CD4-positive, alpha-beta T cell (primary cell): ENCODE data around the gene THEMIS. TPM values are rescaled to one million over a fixed set of nuclear protein-coding genes. Genes with fewer than 3 reads are reported as not detected.

ENCODE experiments used
- ATAC-seq: fragments of 200-7000 bp; cut with Tn5 transposase; one replicate; pipeline ENCODE4 v1.10.0; 2022; ENCODE audit warnings: mild to moderate bottlenecking; ENCODE audit not compliant: poor library complexity
- CTCF ChIA-PET: fragments of 350-600 bp; sonication (Branson Sonifier 250); formaldehyde crosslinking; loops from one replicate; lab custom pipeline; 2021; ENCODE audit warnings: antibody characterized with exemption, inconsistent platforms; lab: Charles Lee
- POLR2A ChIA-PET: fragments of 350-600 bp; sonication (Branson Sonifier 250); formaldehyde crosslinking; loops from one replicate; lab custom pipeline; 2021; ENCODE audit warnings: antibody characterized with exemption, inconsistent platforms; lab: Charles Lee
- DNase-seq, 14 experiments: peaks; one replicate each; pipeline ENCODE4 v3.0.0-alpha.2; 2013 to 2020; ENCODE audit warnings: mixed read lengths in 2 of 14
- H3K27ac ChIP-seq, 2 donors: one replicate each; pipeline versions ENCODE4 v1.5.1 to v1.7.0; 2013; ENCODE audit warnings: low read length in 2 of 2, low read depth in 1 of 2, mild to moderate bottlenecking in 1 of 2
- H3K27me3 ChIP-seq, 2 experiments: 1 replicate in 1 of 2; 2 replicates in 1 of 2; pipeline versions ENCODE4 v1.6.1 to v1.7.0; 2013; ENCODE audit warnings: low read length in 2 of 2, control low read depth in 1 of 2, mild to moderate bottlenecking in 1 of 2, moderate library complexity in 1 of 2; ENCODE audit not compliant: insufficient read depth in 2 of 2, control insufficient read depth in 1 of 2
- H3K36me3 ChIP-seq: one replicate; pipeline ENCODE4 v1.6.1; 2013; ENCODE audit warnings: low read length, control low read depth; ENCODE audit not compliant: insufficient read depth
- H3K4me1 ChIP-seq: one replicate; pipeline ENCODE4 v1.6.1; 2013; ENCODE audit warnings: low read length, control low read depth; ENCODE audit not compliant: insufficient read depth
- H3K4me3 ChIP-seq: one replicate; pipeline ENCODE4 v1.5.1; 2013; ENCODE audit warnings: mild to moderate bottlenecking, low read length, moderate library complexity
- H3K9me3 ChIP-seq, 2 experiments: 1 replicate in 1 of 2; 2 replicates in 1 of 2; pipeline versions ENCODE4 v1.6.1 to v1.7.0; 2013; ENCODE audit warnings: low read length in 2 of 2, mild to moderate bottlenecking in 2 of 2, control low read depth in 1 of 2, moderate library complexity in 1 of 2; ENCODE audit not compliant: control insufficient read depth in 1 of 2, insufficient read depth in 1 of 2
- H3K27ac Mint-ChIP-seq: one replicate; pipeline ENCODE4 v1.8.0; 2020; ENCODE audit warnings: mixed read lengths
- H3K27me3 Mint-ChIP-seq: one replicate; pipeline ENCODE4 v1.8.0; 2021; ENCODE audit warnings: mixed read lengths
- H3K36me3 Mint-ChIP-seq: one replicate; pipeline ENCODE4 v1.8.0; 2021; ENCODE audit warnings: low read depth, mixed read lengths
- H3K4me1 Mint-ChIP-seq: one replicate; pipeline ENCODE4 v1.8.0; 2021; ENCODE audit warnings: low read depth, mixed read lengths
- H3K4me3 Mint-ChIP-seq: one replicate; pipeline ENCODE4 v1.8.0; 2020; ENCODE audit warnings: mild to moderate bottlenecking, mixed read lengths
- H3K9me3 Mint-ChIP-seq: one replicate; pipeline ENCODE4 v1.8.0; 2020; ENCODE audit warnings: mixed read lengths
- intact Hi-C, 2 experiments: fragments of 100-400 bp; cut with DNase I in 1 of 2; cut with micrococcal nuclease in 1 of 2; formaldehyde crosslinking; loops; one replicate each; pipeline versions ENCODE4 v1.15.1 to v1.9.0; 2023 to 2025; cut with DNase I, micrococcal nuclease
- total RNA-seq, 174 experiments: library from RNA in 2 of 174; stranded (reverse) in 2 of 174; gene quantifications; one replicate each; pipeline ENCODE4 v1.2.3 and lab custom pipeline; 2021 to 2026
- TF ChIP-seq, protein P1 (sequence below): fragments of 200-600 bp; IDR thresholded peaks from one replicate; pipeline ENCODE4 v1.8.0; 2022; ENCODE audit warnings: antibody characterized with exemption, mild to moderate bottlenecking

THEMIS gene
- total RNA-seq, 2 experiments from 2014 or later, result 25.0 to 25.3 TPM

DNA sequence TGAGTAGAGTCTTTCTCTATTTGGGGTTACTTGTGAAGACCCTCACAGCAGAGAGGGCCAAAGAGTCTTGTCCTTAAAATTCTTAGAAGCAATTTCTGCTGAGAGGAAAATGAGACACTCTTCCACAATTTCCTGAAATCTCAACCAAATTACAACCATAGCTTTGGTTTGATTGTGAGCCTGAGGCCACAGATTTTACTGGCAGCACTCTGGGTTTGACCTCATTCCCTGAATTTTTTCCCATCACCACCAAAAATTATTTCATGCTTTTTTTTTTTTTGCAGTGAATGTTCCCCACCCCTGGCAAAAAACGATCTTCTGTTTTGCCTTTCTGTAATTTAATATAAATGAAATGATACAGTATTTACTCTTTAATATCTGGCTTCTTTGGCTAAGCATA, 125.5 kb downstream of the THEMIS start:
- no peaks in the 10 kb centered on the region for H3K27me3 ChIP-seq
- Mint-ChIP-seq H3K4me1 (peaks cover 55% of the 10 kb centered on the region), H3K4me3 (no peak overlapping the region), H3K36me3 (peaks cover 47% of the 10 kb centered on the region), H3K9me3 (peaks cover 5% of the 10 kb centered on the region), H3K27me3 (no peaks in the 10 kb centered on the region), H3K27ac (peak overlapping the region; percentile 10)
- TF ChIP-seq, protein P1, sequence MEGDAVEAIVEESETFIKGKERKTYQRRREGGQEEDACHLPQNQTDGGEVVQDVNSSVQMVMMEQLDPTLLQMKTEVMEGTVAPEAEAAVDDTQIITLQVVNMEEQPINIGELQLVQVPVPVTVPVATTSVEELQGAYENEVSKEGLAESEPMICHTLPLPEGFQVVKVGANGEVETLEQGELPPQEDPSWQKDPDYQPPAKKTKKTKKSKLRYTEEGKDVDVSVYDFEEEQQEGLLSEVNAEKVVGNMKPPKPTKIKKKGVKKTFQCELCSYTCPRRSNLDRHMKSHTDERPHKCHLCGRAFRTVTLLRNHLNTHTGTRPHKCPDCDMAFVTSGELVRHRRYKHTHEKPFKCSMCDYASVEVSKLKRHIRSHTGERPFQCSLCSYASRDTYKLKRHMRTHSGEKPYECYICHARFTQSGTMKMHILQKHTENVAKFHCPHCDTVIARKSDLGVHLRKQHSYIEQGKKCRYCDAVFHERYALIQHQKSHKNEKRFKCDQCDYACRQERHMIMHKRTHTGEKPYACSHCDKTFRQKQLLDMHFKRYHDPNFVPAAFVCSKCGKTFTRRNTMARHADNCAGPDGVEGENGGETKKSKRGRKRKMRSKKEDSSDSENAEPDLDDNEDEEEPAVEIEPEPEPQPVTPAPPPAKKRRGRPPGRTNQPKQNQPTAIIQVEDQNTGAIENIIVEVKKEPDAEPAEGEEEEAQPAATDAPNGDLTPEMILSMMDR, result no peak
- H3K4me1 ChIP-seq, result peaks cover 6% of the 10 kb centered on the region
- ChIA-PET POLR2A (no interaction called here), CTCF (interaction anchor here (0.6 to 1.3 kb wide), 2 partner anchors 71 to 195 kb away, joined by 3 read pairs; no protein-coding TSS in a partner anchor)
- peaks cover 5% of the 10 kb centered on the region for H3K36me3 ChIP-seq
- no peak overlapping the region for H3K4me3 ChIP-seq
- no peak overlapping the region for H3K27ac ChIP-seq
- DNase-seq (no peak), ATAC-seq (no peak)
- intact Hi-C loops, result no loop called here
- peaks cover 0 to 6% of the 10 kb centered on the region in 2 experiments for H3K9me3 ChIP-seq

DNA sequence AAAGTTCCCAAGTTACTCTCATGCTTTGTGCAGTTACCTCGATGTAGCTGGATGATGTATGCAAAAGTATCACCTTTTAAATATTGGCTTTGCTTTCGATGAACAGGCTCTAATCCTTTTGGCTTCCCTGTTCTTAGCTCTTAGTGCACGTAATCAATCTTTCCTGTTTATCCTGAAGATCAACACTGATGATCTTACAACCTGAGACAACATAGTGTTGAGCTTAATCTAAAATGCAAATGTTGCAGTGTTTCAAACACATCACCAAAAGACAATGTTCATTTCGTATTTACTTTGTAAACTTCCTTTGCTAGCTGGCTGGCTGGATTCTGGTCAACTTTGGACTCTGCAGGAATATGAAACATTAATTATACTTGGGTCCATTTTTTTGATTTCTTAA, 132.1 kb downstream of the THEMIS start:
- ChIA-PET CTCF (no interaction called here), POLR2A (no interaction called here)
- H3K9me3 Mint-ChIP-seq, result peaks cover 5% of the 10 kb centered on the region
- Histone ChIP-seq H3K9me3 (no peaks in the 10 kb centered on the region), H3K36me3 (no peaks in the 10 kb centered on the region), H3K27ac (no peak overlapping the region), H3K27me3 (no peaks in the 10 kb centered on the region), H3K4me3 (no peak overlapping the region), H3K4me1 (no peaks in the 10 kb centered on the region)
- H3K36me3 Mint-ChIP-seq, result peaks cover 52% of the 10 kb centered on the region
- ATAC-seq (no peak), DNase-seq (no peak)
- intact Hi-C loops, result no loop called here
- H3K4me1 Mint-ChIP-seq, result peaks cover 73% of the 10 kb centered on the region
- TF ChIP-seq, protein P1, result no peak
- no peak overlapping the region for H3K4me3 Mint-ChIP-seq
- H3K27me3 Mint-ChIP-seq, result no peaks in the 10 kb centered on the region
- peak overlapping the region; percentile 72 for H3K27ac Mint-ChIP-seq

DNA sequence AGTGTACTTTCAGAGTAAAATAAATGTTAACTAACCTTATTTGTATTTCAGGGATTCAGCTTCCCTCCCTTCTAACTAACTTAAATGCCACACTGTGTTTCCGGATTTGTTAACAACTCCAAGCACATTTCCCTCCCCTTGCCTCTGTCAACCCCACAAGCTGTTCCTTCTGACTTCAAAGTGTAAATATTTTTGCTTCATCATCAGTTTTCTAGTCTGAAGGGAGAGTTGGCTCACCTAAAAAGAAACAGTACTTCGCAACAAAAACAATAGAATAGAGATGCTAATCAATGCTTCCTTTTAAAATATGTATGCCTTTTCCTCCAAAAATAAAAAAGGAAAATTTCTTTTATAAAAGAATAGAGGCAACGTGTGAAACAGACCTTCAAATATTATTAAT, 132.6 kb downstream of the THEMIS start:
- no peaks in the 10 kb centered on the region for H3K9me3 ChIP-seq
- H3K4me3 ChIP-seq, result no peak overlapping the region
- no peaks in the 10 kb centered on the region for H3K27me3 Mint-ChIP-seq
- no peak for ATAC-seq
- TF ChIP-seq, protein P1, result no peak
- no peaks in the 10 kb centered on the region for H3K27me3 ChIP-seq
- no peaks in the 10 kb centered on the region for H3K36me3 ChIP-seq
- peak overlapping the region; percentile 56 for H3K27ac Mint-ChIP-seq
- H3K36me3 Mint-ChIP-seq, result peaks cover 52% of the 10 kb centered on the region
- ChIA-PET POLR2A (no interaction called here), CTCF (interaction anchor here (1.1 kb wide), 1 partner anchor 15 kb away, joined by 4 read pairs; no protein-coding TSS in a partner anchor)
- no peaks in the 10 kb centered on the region for H3K4me1 ChIP-seq
- intact Hi-C loops, result no loop called here
- H3K4me3 Mint-ChIP-seq, result no peak overlapping the region
- DNase-seq, result no peak
- no peak overlapping the region for H3K27ac ChIP-seq
- peaks cover 78% of the 10 kb centered on the region for H3K4me1 Mint-ChIP-seq
- H3K9me3 Mint-ChIP-seq, result peaks cover 5% of the 10 kb centered on the region
